Germinal center (tissue), 1 donor: ENCODE data around the gene RGCC.

Experiments used
- DNase-seq: peaks from one replicate; pipeline ENCODE4 v3.0.0; 2012; ENCODE audit warnings: mixed read lengths, low spot score

Gene RGCC

DNA sequence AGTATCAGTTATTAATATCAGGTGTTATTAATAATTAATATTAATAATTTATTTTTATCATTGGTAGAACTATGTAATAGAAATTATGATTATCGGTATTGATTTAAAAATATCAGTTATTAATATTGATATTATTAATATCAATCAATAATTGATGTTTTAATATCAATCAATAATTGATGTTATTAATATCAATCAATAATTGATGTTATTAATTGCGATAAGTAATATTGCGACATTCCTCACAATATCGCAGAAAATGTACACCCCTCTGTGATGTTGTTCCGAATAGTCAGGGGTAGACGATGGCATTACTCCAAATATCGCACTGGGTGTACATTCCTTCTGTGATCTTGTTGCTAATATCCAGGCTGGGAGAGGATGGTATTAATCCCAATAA lies 3.7 kb upstream of the RGCC start:
- DNase-seq = no peak

DNA sequence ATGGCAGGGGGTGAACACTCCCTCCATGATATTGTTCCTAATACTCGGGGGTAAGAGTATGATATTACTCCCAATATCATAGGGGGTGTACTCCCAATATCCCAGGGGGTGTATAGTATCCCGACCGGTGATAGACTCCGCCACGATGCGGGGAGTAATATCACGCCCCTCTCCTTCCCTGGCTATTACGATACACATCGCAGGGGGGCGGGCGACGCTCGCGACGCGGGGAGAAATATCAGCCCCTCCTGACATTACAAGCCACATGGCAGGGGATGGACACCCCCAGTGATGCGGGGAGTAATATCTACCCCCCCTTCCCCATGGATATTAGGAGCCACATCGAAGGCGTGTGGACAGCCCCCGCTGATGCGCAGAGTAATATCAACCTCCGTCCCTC lies 3.2 kb upstream of the RGCC start:
- no peak for DNase-seq

DNA sequence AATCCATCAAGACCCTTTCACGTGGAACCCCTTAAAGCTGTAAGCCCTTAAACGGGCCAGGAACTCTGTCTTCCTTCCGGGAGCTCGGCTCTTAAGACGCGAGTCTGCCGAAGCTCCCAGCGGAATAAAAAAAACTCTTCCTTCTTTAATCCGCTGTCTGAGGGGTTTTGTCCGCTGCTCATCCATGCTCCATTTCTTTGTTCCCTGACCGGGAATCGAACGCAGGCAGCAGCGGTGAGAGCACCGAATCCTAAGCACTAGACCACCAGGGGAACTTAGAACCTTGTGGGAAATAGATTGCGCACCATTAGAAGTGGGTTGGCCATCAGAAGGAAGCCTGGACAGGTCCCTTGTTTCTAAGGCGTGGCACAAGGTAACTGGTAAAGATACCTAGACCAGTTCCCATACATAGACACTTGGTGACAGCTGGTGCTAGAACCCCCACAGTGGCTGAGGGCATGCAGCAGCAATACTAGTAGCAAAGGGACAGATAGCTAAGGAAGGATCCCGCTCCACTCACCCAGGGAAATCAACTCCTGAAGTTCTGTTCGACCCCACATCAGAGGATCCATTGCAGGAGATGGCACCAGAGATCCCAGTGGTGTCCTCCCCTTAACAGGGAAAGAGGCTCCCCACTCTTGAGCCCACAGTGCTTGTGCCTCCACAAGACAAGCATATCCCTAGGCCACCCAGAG lies 1.5 kb upstream of the RGCC start:
- DNase-seq = no peak

DNA sequence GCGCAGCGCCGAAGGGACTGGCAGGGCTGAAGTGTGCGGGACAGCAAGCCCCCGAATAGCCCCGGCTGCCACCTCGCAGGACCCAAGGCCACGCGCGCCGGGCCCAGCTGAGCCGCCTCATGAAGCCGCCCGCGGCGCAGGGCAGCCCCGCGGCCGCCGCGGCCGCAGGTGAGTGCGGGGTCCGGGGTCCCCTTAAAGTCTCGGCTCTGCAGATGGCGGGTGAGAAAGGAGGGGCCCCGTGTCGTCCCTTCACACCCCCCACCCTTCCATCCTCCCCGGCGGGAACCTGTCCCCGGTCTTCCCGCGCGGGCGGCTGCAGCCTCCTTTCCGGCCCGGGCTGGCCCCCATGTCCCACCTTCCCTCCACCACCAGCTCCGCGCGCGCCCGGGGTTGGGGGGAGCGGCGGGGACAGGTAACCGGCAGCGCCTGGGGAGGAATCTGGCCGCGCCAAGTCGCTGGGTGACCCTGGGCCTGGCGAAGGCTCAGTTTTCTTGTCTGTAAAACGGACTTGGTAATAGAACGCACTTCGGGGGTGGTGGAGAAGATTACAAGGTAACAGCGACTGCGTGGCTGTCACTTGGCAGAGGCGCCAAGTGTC lies 338 bp downstream of the RGCC start:
- peak; percentile 24 for DNase-seq

DNA sequence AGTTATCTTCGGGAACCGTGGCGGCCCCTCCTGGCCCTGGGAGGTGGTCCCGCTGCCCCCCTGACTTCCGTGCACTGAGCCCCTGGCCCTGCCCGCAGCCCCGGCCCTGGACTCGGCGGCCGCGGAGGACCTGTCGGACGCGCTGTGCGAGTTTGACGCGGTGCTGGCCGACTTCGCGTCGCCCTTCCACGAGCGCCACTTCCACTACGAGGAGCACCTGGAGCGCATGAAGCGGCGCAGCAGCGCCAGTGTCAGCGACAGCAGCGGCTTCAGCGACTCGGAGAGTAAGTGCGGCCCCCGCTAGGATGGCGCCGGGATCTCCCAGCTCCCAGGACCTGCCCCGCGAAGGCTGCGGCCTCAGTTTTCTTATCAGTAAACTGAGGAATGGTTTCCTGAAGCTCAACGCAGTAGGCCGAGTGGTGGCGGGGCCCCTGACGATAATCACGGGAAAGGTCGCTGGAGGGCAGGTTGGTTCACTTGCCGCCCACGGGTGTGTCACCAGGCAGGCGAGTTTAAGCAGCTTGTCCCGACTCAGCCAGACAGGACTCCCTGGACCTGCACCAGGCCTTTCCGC lies 924 bp downstream of the RGCC start:
- DNase-seq = peak; percentile 31

DNA sequence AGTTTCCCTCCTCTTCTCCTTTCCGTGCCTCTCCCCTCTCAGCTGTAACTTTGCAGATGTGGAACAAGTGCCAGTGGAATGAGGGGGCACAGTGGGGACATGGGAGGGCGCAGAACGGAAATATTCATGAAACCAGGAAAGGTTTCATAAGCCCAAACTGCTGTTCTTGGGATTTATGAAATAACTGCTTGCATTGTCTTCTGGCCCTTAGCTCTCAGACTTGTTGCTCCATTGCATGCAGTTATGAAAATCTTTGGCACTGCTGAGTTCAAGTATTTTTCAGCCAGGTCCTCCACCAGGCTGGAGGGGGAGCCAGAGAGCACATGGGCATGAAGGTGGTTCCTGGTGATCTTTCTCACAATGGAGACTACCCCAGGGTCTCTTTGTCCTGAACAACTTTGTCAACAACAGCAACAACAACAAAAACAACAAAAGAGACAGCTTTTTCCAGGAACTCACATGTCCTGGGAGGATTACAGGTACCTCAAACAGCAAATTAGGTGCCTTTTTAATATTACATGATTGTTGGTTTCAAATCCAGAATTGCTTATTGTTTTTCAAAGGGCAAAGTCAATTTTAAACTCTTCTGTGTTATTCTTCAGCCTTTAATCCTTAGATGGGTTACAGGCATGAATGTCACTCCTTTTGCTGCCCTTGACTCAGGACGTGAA lies 1.5 kb downstream of the RGCC start:
- DNase-seq = peak; percentile 72

DNA sequence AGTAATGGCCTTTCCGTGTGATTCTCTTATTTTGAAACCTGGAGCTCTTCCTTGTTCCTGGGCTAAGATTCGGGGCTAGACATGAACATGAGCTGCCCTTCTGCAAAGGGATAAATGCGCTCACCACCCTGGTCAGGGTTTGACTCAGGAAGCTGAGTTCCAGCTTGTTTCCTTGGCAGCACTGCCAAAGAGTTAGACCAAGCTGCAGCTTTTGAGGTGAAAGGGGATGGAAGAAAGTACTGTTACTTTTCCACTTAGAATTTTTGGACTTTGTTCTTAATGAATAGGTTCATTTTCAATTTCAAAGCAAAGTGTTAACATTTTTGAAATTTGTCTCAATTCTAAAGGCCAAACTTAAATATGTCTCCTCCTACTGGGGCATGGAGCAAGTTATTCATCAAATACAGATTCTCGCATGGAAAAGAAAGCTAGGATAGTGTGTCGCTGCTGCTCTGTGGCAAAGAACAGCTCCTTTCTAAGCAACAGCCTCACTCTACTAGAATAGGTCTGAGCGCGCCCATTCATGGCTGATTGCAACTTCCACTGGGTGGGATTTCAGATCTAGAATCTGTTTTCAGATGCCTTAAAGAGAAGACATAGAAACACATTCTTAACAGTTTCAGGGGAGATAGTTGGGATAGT lies 2.2 kb downstream of the RGCC start:
- DNase-seq = no peak

DNA sequence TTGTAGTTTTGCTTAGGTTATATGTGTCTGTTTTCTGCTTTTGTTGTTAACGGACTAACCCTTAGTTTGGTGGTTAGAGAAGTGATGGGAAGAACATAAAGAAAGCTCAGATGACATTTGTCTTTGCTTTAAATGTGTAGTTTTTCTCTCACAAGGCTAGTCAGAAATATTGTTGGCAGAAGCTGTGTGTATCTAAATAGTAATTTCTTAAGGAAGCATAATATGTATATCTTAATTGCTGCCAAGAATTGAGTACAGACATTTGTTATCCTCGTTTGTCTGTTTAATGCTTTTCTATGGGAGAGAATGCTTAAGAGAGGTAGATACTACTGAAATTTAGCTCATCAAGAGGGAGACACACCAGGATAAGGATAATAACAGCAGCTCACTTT lies 2.7 kb downstream of the RGCC start:
- no peak for DNase-seq

DNA sequence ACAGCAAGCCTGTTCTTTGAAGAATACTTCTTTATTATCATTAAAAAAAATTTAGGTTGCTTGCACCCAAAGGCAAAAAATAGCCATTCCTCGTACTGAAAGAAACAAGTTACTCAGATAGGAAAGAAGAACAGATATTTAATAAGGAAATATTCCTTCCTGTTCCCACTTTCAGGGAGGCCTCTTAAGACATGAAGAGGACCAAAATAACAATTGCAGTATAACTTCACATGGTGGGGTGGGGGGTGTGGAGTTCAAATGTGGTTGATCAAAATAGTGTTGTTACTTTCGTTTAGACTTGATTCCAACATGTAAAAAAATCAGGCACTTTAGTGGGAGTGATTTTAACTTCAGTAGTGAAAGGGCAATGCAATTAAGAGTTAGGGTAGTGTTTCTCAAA lies 3.6 kb downstream of the RGCC start:
- no peak for DNase-seq

DNA sequence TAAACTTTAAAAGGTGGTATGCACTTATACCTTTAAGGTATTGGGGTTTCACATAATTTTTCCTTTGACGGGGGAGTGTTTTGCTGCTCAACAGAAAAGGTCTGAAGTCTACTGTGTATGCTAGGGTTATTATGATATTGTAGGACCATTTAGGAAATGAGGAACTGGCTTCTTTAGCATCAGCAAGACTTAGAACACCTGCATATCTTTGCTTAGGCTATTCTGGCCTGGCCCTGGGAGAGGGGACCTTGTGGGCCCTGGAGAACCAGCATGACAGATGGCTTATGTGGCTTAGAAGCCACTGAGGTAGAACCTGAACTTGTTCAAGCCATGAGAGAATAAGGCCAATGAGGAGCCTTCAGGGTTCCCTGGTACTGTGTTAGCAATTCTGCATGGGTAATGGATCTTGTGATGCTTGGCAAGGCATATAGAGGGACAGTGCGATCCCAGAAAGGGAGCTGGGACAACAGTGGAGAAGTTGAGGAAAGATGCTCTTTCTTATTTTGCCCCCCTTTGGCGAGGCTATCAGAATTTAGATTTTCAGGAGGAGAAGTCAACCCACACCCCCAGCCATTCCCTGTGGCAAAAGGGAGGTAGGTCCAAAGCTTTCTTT lies 4.3 kb downstream of the RGCC start:
- DNase-seq = peak; percentile 64

DNA sequence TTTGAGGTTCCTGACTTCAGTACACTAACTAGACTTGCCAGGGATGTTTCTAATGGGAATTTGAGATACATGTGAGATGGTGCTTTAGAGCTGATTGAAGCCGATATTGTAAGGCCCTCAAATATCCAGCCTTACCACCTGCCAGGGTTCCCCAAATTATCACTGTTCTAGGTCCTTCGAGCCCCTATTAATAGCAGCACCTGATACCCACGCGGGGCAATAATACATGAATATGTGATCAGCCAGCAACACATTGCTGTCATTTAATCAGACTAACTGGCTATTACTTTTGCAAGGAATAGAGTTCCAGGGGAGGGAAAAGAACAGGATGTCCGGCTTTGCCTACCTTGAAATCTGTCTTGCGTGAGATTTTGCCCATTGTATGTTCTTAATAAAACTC lies 5.1 kb downstream of the RGCC start:
- DNase-seq = no peak

DNA sequence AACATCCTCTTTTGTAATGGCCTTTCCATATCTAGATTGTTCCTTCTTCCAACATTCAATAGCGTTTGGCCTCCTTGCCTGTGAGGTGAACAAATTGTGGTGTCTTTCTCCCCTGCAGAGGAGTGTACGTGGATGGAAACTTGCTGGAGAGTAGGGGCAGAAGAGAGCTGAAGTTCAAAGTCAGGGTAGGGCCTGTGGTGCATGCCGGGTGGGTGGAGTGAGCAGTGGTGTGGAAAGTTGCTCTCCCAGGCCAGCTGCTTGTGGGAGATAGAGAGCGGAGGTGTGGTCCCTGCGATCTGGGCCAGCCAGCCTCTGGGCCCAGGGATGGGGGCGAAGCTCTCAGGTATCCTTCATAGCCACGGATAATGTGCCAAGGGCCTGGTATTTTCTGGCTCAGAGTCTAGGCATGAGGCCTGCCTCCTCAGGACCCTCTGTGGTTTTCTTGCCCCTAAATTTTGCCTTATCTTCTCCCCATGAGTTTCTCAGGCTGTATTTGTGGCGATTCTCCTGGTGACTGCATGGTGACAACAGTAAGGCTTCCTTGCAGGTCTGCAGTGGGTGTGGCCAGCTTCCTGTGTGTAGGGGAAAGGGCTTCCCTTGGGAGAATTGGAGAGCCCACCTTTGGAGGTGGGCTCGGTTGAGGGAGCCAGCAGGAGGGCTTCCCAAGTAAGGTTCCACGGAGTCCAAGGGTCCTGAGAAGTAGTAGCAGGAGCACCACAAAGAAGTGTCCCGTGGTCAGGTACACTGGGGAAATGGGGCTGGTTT lies 6.7 kb downstream of the RGCC start:
- peak; percentile 51 for DNase-seq

DNA sequence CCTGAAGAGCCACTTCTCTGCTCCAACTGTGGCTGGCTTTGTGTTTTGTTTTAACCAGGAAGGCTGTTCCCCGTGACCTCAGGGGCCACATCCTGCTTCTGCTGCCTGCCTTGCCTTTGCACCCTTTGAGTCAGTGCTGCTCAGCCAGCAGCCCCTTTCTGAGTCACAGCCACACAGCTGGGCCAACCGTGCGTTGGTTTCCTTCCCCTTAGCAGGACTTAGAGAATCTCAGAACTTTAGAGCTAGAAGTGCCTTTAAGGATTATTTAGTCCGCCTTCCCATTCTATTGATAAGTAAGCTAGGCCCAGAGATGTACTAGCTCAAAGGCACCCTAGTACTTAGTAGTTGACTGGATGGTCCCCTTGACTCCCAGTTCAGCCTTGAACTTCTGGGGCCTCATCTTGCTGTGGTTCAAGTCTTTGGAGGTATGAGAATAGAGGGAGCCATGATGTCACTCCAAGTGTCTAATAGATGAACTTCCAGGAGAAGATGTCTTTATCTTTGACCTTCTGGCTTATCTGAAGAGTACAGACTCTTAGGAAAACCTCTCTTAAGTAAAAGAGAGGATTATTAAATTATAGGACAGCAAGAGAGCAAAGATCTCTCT lies 8.0 kb downstream of the RGCC start:
- peak; percentile 62 for DNase-seq

DNA sequence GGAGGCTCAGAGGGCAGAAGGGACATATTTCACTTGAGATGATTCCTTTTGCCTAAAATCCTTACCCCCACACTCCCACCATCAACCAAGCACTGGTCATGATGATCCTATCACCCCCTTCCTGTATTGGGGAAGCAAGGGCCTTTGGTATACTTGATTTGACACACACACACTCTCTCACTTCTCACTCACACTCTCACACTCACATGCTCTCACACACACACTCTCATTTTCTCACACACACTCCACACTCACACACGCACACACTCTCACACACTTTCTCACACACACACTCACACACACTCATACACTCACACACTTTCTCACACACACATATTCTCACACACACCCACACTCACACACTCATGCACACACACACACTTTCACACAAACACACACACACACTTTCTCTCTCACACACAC lies 8.6 kb downstream of the RGCC start:
- no peak for DNase-seq

DNA sequence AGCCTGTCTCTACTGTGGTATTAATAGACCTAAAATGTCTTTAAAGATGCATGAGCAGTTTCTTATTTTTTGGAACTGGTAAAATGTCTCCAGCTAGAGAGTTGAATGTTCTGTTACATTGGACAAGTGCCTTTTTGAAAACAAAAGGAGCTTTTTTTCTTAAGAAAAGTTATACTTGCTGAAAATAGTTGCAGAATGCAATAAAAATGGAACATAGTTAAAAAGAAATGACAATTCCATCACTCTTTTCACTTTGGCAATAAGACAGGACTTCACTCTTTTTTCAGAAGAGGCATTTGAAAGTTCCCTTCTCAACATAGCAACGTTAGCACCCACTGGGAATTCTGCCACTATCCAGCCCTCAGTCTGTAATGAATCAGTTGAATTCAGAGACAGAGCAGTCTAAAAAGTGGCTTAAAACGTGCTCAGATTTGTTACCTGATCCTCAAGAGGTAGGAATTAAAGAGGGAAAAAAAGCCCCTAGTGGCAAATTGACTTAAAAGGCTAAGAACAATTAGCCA lies 10.1 kb downstream of the RGCC start:
- DNase-seq = no peak

DNA sequence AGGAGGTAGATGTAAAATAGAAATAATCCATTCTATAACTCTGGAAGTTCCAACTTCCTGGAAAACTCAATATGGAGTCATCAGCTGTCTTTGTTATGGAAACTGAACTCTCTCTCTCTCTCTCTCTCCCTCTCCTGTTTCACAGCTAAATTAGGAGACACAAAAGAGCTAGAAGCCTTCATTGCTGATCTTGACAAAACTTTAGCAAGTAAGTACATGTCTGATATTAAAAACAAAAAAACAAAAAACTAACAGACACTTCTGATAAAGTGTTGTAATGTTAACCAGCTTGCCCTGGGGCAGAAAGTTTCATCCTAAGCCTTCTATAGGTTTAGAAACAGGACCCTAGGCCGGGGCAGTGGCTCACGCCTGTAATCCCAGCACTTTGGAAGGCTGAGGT lies 11.3 kb downstream of the RGCC start:
- no peak for DNase-seq

DNA sequence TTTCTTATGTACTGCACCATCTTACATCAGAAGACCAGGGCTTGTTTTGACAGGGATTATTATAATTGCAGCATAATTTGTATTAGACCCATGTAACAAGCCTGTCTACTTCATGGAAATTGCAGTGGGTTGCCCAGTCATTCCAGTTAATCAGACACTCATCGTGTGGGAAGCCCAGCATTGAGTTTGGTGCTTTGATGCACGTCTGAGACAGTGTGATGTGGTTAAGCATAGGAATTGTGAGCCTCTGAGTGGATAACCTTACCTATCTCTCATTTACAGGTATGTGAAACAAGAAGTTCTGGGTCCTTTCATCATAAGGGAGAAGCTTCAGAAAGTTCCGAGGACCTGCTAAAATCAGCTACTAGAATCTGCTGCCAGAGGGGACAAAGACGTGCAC lies 12.8 kb downstream of the RGCC start:
- DNase-seq = no peak

DNA sequence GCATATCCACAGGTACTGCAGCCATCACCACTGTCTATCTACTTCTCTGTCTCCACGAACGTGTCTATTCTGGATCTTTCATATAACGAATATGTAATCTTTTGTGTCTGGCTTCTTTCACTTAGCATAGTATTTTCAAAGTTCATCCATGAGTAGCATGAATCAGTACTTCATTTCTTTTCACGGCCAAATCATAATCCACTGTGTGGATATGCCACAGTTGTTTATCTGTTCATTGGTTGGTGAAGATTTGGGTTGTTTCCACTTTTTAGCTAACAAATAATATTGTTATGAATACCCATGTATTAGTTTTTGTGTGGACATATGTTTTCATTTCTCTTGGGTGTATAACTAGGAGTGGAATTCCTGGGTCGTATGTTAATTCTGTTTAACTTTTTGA lies 14.4 kb downstream of the RGCC start:
- no peak for DNase-seq

DNA sequence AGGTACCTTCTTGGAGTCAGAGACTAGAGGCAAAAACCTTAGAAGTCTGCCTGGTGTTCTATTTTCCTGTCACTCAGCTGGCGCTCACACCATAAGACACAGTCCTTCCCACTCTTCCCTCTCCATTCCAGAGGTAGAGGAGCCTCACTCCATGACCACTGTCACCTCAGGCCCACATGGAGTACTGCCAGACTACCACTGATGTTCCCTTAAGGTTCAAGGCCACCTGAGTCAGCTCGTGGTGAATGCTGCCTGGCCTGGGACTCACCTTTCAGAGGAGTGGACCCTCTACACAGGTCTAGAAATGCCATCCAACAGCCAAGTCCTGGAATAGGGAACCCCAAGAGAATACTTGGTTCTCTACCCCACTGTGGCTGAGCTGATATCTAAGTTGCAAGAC lies 29.9 kb downstream of the RGCC start:
- DNase-seq = no peak

DNA sequence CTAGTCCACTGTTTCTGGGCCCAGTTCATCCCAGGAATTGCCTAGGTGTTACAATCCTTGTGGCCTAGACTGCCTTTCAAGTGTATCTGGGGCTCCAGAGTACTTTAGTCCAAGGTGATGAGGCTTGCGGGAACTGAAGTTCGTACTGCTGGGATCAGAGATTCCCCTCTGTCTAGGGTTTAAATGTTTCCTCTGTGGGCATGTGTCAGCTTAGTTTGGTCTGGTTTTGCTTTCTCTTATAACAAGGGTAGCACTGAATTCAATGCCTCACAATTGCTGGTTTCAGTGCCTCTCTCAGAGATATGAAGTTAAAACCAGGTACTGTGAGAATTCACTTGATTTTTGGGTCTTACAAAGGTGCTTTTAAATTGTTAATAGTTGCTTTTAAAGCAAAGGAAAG lies 30.8 kb downstream of the RGCC start:
- DNase-seq = no peak
